Urinary bladder (tissue), 4 donors: Measurements from ENCODE around the gene PSMD8. TPM values are rescaled to one million over a fixed set of nuclear protein-coding genes. Genes with fewer than 3 reads are reported as not detected.

ENCODE experiments used
- DNase-seq: peaks from one replicate; pipeline ENCODE4 v3.0.0-alpha.2; 2015; ENCODE audit errors: extremely low spot score
- H3K27ac ChIP-seq: one replicate; pipeline ENCODE4 v1.5.1; 2013; ENCODE audit warnings: low read depth, mild to moderate bottlenecking, moderate library complexity
- H3K36me3 ChIP-seq: one replicate; pipeline ENCODE4 v1.6.1; 2013; ENCODE audit warnings: mild to moderate bottlenecking, moderate library complexity; ENCODE audit not compliant: insufficient read depth
- H3K4me1 ChIP-seq: one replicate; pipeline ENCODE4 v1.6.1; 2013; ENCODE audit warnings: mild to moderate bottlenecking, moderate library complexity; ENCODE audit not compliant: insufficient read depth
- H3K4me3 ChIP-seq: one replicate; pipeline ENCODE4 v1.5.1; 2013; ENCODE audit warnings: low read depth, low read length
- WGBS: extraction: QIAGEN DNeasy Blood & Tissue Kit; methylation state at CpG from one replicate; pipeline ENCODE4 v1.1.7; 2013; 5-methylcytosine and 5-hydroxymethylcytosine counted together
- polyA plus RNA-seq: library from polyadenylated mRNA; stranded (reverse); fragments of 200-250 nt; gene quantifications from one replicate; pipeline ENCODE4 v1.2.3, GENCODE V29; 2013
- total RNA-seq: library from RNA; depleted of rRNA; stranded (reverse); fragments of >200 nt; gene quantifications from one replicate; pipeline ENCODE4 v1.2.3, GENCODE V29; 2014
- donor health status: healthy with polysubstance abuse.
- donor health status: healthy.

Gene PSMD8
- total and polyA plus RNA-seq, 2 donors = 102 to 166 TPM

GRCh38 chr19:38386971-38387549 is 12.7 kb downstream of the PSMD8 start:
- H3K4me3 ChIP-seq = peak overlapping the region; percentile 36

GRCh38 chr19:38387550-38388348 is 13.4 kb downstream of the PSMD8 start, which contains the start of gene GGN:
Gene GGN (minus strand): TSS chr19:38388034. CDS start chr19:38387261, 773 bp downstream.
- 1% methylated on average over 51 of the region's 51 CpGs for WGBS
- peaks cover 6% of the 10 kb centered on the region for H3K36me3 ChIP-seq
- no peak for DNase-seq
- no peaks in the 10 kb centered on the region for H3K4me1 ChIP-seq
- peak within 1 kb of the TSS; percentile 36 for H3K4me3 ChIP-seq
- no peak within 1 kb of the TSS for H3K27ac ChIP-seq

More at GRCh38 chr19:38386971-38387549, 12.7 kb downstream of the PSMD8 start:
- 7% methylated on average over 36 of the region's 36 CpGs for WGBS
- peaks cover 6% of the 10 kb centered on the region for H3K36me3 ChIP-seq
- H3K4me1 ChIP-seq = no peaks in the 10 kb centered on the region
- H3K27ac ChIP-seq = no peak overlapping the region
- DNase-seq = no peak

GRCh38 chr19:38388349-38389100 is 14.2 kb downstream of the PSMD8 start, which contains the start of gene SPRED3:
Gene SPRED3 (plus strand): TSS chr19:38388697. CDS start chr19:38390303, 1,606 bp downstream.
- Histone ChIP-seq H3K27ac (no peak within 1 kb of the TSS), H3K36me3 (no peaks in the 10 kb centered on the region), H3K4me3 (peak within 1 kb of the TSS; percentile 36), H3K4me1 (no peaks in the 10 kb centered on the region)
- no peak for DNase-seq
- WGBS = under 1% methylated on average over 45 of the region's 46 CpGs

- 5% methylated on average over 28 of the region's 28 CpGs for WGBS
- no peaks in the 10 kb centered on the region for H3K4me1 ChIP-seq
- no peak overlapping the region for H3K27ac ChIP-seq
- peak overlapping the region; percentile 36 for H3K4me3 ChIP-seq
- H3K36me3 ChIP-seq = no peaks in the 10 kb centered on the region
- no peak for DNase-seq
Observed at GRCh38 chr19:38389101-38389925, 14.9 kb downstream of the PSMD8 start.

- Histone ChIP-seq H3K36me3 (no peaks in the 10 kb centered on the region), H3K27ac (no peak overlapping the region), H3K4me3 (no peak overlapping the region), H3K4me1 (no peaks in the 10 kb centered on the region)
- 33% methylated on average over 22 of the region's 22 CpGs for WGBS
- no peak for DNase-seq
Observed at GRCh38 chr19:38389957-38390924, 15.9 kb downstream of the PSMD8 start.

- 55% methylated on average over 8 of the region's 8 CpGs for WGBS
- H3K4me3 ChIP-seq = no peak overlapping the region
- no peaks in the 10 kb centered on the region for H3K4me1 ChIP-seq
- H3K27ac ChIP-seq = no peak overlapping the region
- no peak for DNase-seq
- no peaks in the 10 kb centered on the region for H3K36me3 ChIP-seq
Observed at GRCh38 chr19:38391911-38392464, 17.6 kb downstream of the PSMD8 start.

- 72% methylated on average over 6 of the region's 6 CpGs for WGBS
- no peak for DNase-seq
- no peaks in the 10 kb centered on the region for H3K36me3 ChIP-seq
Observed at GRCh38 chr19:38392707-38393308, 18.4 kb downstream of the PSMD8 start.

GRCh38 chr19:38394488-38394887 is 20.1 kb downstream of the PSMD8 start:
- no peaks in the 10 kb centered on the region for H3K4me1 ChIP-seq
- H3K36me3 ChIP-seq = no peaks in the 10 kb centered on the region
- WGBS = 5% methylated on average over 30 of the region's 30 CpGs
- no peak for DNase-seq
- no peak overlapping the region for H3K4me3 ChIP-seq
- H3K27ac ChIP-seq = no peak overlapping the region

More at GRCh38 chr19:38392707-38393308, 18.4 kb downstream of the PSMD8 start:
- Histone ChIP-seq H3K4me1 (no peaks in the 10 kb centered on the region), H3K4me3 (no peak overlapping the region), H3K27ac (no peak overlapping the region)

- WGBS = 4% methylated on average over 86 of the region's 86 CpGs
- H3K27ac ChIP-seq = no peak overlapping the region
- no peaks in the 10 kb centered on the region for H3K4me1 ChIP-seq
- H3K4me3 ChIP-seq = peak overlapping the region; percentile 9
- no peak for DNase-seq
- no peaks in the 10 kb centered on the region for H3K36me3 ChIP-seq
Observed at GRCh38 chr19:38395381-38396114, 21.2 kb downstream of the PSMD8 start.

GRCh38 chr19:38399081-38399480 is 24.7 kb downstream of the PSMD8 start:
- no peaks in the 10 kb centered on the region for H3K4me1 ChIP-seq
- H3K36me3 ChIP-seq = no peaks in the 10 kb centered on the region
- H3K27ac ChIP-seq = no peak overlapping the region
- H3K4me3 ChIP-seq = no peak overlapping the region
- 55% methylated on average over 9 of the region's 9 CpGs for whole genome bisulfite sequencing
- no peak for DNase-seq

- 64% methylated on average over 1 of the region's 1 CpG for WGBS
- H3K4me1 ChIP-seq = no peaks in the 10 kb centered on the region
- no peak overlapping the region for H3K27ac ChIP-seq
- no peaks in the 10 kb centered on the region for H3K36me3 ChIP-seq
- no peak overlapping the region for H3K4me3 ChIP-seq
- DNase-seq = no peak
Observed at GRCh38 chr19:38399537-38399936, 25.2 kb downstream of the PSMD8 start.
